Measurements from ENCODE around the gene ASB13.

GRCh38 chr10:5692461-5693358 is 26.3 kb upstream of the ASB13 start:
- no peak for TF ChIP-seq CTCF (IDR thresholded peaks at IDR 0.05)
- TF ChIP-seq POLR2AphosphoS5 (IDR thresholded peaks at IDR 0.05; ENCODE audit: low read depth, low read length): no peak
